ENCODE measurements around the gene ADGRG6.

ADGRG6 gene

GRCh38 chr6:142376115-142376514, 74.3 kb downstream of the ADGRG6 start:
- Histone ChIP-seq H3K79me2 (ENCODE audit: insufficient read depth, low read length) (no peaks in the 10 kb centered on the region), H3F3A (ENCODE audit: insufficient read depth) (no peaks in the 10 kb centered on the region), H3K4me2 (ENCODE audit: low read depth, low read length, poor library complexity, severe bottlenecking) (no peak overlapping the region), H3K9me2 (replicated peaks; ENCODE audit: insufficient read depth, low read length) (no peaks in the 10 kb centered on the region), H3K36me3 (ENCODE audit: low read length) (no peaks in the 10 kb centered on the region), H3K27me3 (ENCODE audit: low read length) (no peaks in the 10 kb centered on the region), H3K4me3 (ENCODE audit: insufficient read depth, low read length, poor library complexity, severe bottlenecking) (no peak overlapping the region), H4K20me1 (ENCODE audit: low read depth, low read length) (no peaks in the 10 kb centered on the region), H3K27ac (ENCODE audit: low read depth, low read length) (no peak overlapping the region), H3K9me3 (ENCODE audit: insufficient read depth, low read length) (no peaks in the 10 kb centered on the region), H2AFZ (ENCODE audit: low read depth, low read length, severe bottlenecking) (no peak overlapping the region), H3K9ac (ENCODE audit: low read length) (no peak overlapping the region)
- no peak for TF ChIP-seq EZH2phosphoT487 (conservative IDR thresholded peaks at IDR 0.05; ENCODE audit: low read length)
- TF ChIP-seq CTCF (IDR thresholded peaks at IDR 0.05; ENCODE audit: insufficient read depth, low read length, poor library complexity, severe bottlenecking), result no peak

GRCh38 chr6:142376800-142377496, 75.1 kb downstream of the ADGRG6 start:
- TF ChIP-seq CTCF (IDR thresholded peaks at IDR 0.05; ENCODE audit: insufficient read depth, low read length, poor library complexity, severe bottlenecking) (no peak), EZH2phosphoT487 (conservative IDR thresholded peaks at IDR 0.05; ENCODE audit: low read length) (no peak)
- Histone ChIP-seq H3K36me3 (ENCODE audit: low read length) (no peaks in the 10 kb centered on the region), H3K27ac (ENCODE audit: low read depth, low read length) (no peak overlapping the region), H3K4me2 (ENCODE audit: low read depth, low read length, poor library complexity, severe bottlenecking) (no peak overlapping the region), H3K27me3 (ENCODE audit: low read length) (no peaks in the 10 kb centered on the region), H2AFZ (ENCODE audit: low read depth, low read length, severe bottlenecking) (no peak overlapping the region), H4K20me1 (ENCODE audit: low read depth, low read length) (no peaks in the 10 kb centered on the region), H3K9me3 (ENCODE audit: insufficient read depth, low read length) (no peaks in the 10 kb centered on the region), H3K9me2 (replicated peaks; ENCODE audit: insufficient read depth, low read length) (no peaks in the 10 kb centered on the region), H3F3A (ENCODE audit: insufficient read depth) (no peaks in the 10 kb centered on the region), H3K79me2 (ENCODE audit: insufficient read depth, low read length) (no peaks in the 10 kb centered on the region), H3K4me3 (ENCODE audit: insufficient read depth, low read length, poor library complexity, severe bottlenecking) (no peak overlapping the region), H3K9ac (ENCODE audit: low read length) (no peak overlapping the region)

- H3K27ac ChIP-seq (ENCODE audit: low read depth, low read length), result no peak overlapping the region
- no peaks in the 10 kb centered on the region for H3K9me3 ChIP-seq (ENCODE audit: insufficient read depth, low read length)
- no peaks in the 10 kb centered on the region for H3K79me2 ChIP-seq (ENCODE audit: insufficient read depth, low read length)
These were observed 75.7 kb downstream of the ADGRG6 start for GRCh38 chr6:142377497-142377848.

More at GRCh38 chr6:142377497-142377848, 75.7 kb downstream of the ADGRG6 start:
- H3K4me2 ChIP-seq (ENCODE audit: low read depth, low read length, poor library complexity, severe bottlenecking), result no peak overlapping the region
- no peak for TF ChIP-seq CTCF (IDR thresholded peaks at IDR 0.05; ENCODE audit: insufficient read depth, low read length, poor library complexity, severe bottlenecking)
- no peak for TF ChIP-seq EZH2phosphoT487 (conservative IDR thresholded peaks at IDR 0.05; ENCODE audit: low read length)
- no peaks in the 10 kb centered on the region for H3F3A ChIP-seq (ENCODE audit: insufficient read depth)
- no peak overlapping the region for H3K4me3 ChIP-seq (ENCODE audit: insufficient read depth, low read length, poor library complexity, severe bottlenecking)
- no peaks in the 10 kb centered on the region for H3K27me3 ChIP-seq (ENCODE audit: low read length)
- H2AFZ ChIP-seq (ENCODE audit: low read depth, low read length, severe bottlenecking), result no peak overlapping the region
- H4K20me1 ChIP-seq (ENCODE audit: low read depth, low read length), result no peaks in the 10 kb centered on the region
- no peak overlapping the region for H3K9ac ChIP-seq (ENCODE audit: low read length)
- H3K9me2 ChIP-seq (replicated peaks; ENCODE audit: insufficient read depth, low read length), result no peaks in the 10 kb centered on the region
- no peaks in the 10 kb centered on the region for H3K36me3 ChIP-seq (ENCODE audit: low read length)
